Smooth muscle cell (in vitro differentiated cells): ENCODE results near the gene SLC10A4. TPM values are rescaled to one million over a fixed set of nuclear protein-coding genes. Genes with fewer than 3 reads are reported as not detected.
"Not testable (repeated sequence)": the region's sequence is repeated elsewhere in the genome, so short reads cannot be mapped to it uniquely, and the experiment has no call there.

Source experiments
- DNase-seq: peaks from one replicate; lab custom pipeline; 2025; ENCODE audit not compliant: unreplicated experiment; lab: John Stamatoyannopoulos, UW
- H2AFZ ChIP-seq: fragments of 200-600 bp; sonication (generic); 2 replicates; pipeline ENCODE4 v1.6.0; 2016; ENCODE audit warnings: antibody characterized with exemption, low read depth, mild to moderate bottlenecking
- H3F3A ChIP-seq: fragments of 200-600 bp; sonication (generic); 2 replicates; pipeline ENCODE4 v1.6.0; 2017; ENCODE audit warnings: antibody characterized with exemption, low read depth
- H3K27ac ChIP-seq: fragments of 200-600 bp; sonication (generic); 2 replicates; pipeline ENCODE4 v1.5.1; 2016; ENCODE audit warnings: low read depth, mild to moderate bottlenecking
- H3K27me3 ChIP-seq: fragments of 200-600 bp; sonication (generic); 2 replicates; pipeline ENCODE4 v1.6.1; 2016; ENCODE audit warnings: low read depth, mild to moderate bottlenecking
- H3K36me3 ChIP-seq: fragments of 200-600 bp; sonication (generic); 2 replicates; pipeline ENCODE4 v1.5.1; 2016; ENCODE audit warnings: low read depth
- H3K4me1 ChIP-seq: fragments of 200-600 bp; sonication (generic); 2 replicates; pipeline ENCODE4 v1.5.1; 2016; ENCODE audit warnings: low read depth
- H3K4me2 ChIP-seq: fragments of 200-600 bp; sonication (generic); 2 replicates; pipeline ENCODE4 v1.6.0; 2016; ENCODE audit warnings: mild to moderate bottlenecking
- H3K4me3 ChIP-seq: fragments of 200-600 bp; sonication (generic); 2 replicates; pipeline ENCODE4 v1.5.1; 2016; ENCODE audit warnings: mild to moderate bottlenecking
- H3K79me2 ChIP-seq: fragments of 200-600 bp; sonication (generic); 2 replicates; pipeline ENCODE4 v1.6.0; 2016; ENCODE audit warnings: low read depth, mild to moderate bottlenecking
- H3K9ac ChIP-seq: fragments of 200-600 bp; sonication (generic); 2 replicates; pipeline ENCODE4 v1.6.0; 2016; ENCODE audit warnings: low read depth
- H3K9me3 ChIP-seq: fragments of 200-600 bp; sonication (generic); replicated peaks from 2 replicates; pipeline ENCODE4 v1.5.1; 2016; ENCODE audit warnings: low read depth
- H4K20me1 ChIP-seq: fragments of 200-600 bp; sonication (generic); 2 replicates; pipeline ENCODE4 v1.6.0; 2016; ENCODE audit warnings: low read depth
- WGBS: methylation state at CpG from one replicate; pipeline ENCODE4 v1.1.7; 2016; ENCODE audit warnings: low lambda C conversion rate; 5-methylcytosine and 5-hydroxymethylcytosine counted together
- polyA plus RNA-seq: library from polyadenylated mRNA; unstranded; fragments of >200 nt; fragmentation: Nextera tagmentation; extraction: Ambion mirVana; gene quantifications from 2 replicates; pipeline ENCODE4 v1.2.1, GENCODE V29; 2016
- total RNA-seq: library from RNA; depleted of rRNA; stranded (reverse); fragments of >200 nt; gene quantifications from 2 replicates; pipeline ENCODE4 v1.2.3, GENCODE V29; 2014
- TF ChIP-seq, protein P1 (sequence below): fragments of 200-600 bp; sonication (generic); IDR thresholded peaks from 2 replicates; pipeline ENCODE4 v1.5.1; 2017; ENCODE audit warnings: borderline replicate concordance, mild to moderate bottlenecking, antibody characterized with exemption; ENCODE audit not compliant: insufficient read depth, poor library complexity, severe bottlenecking

The SLC10A4 gene
- total and polyA plus RNA-seq, 2 experiments from 2014 or later = 0.08 TPM; not detected in 1

DNA sequence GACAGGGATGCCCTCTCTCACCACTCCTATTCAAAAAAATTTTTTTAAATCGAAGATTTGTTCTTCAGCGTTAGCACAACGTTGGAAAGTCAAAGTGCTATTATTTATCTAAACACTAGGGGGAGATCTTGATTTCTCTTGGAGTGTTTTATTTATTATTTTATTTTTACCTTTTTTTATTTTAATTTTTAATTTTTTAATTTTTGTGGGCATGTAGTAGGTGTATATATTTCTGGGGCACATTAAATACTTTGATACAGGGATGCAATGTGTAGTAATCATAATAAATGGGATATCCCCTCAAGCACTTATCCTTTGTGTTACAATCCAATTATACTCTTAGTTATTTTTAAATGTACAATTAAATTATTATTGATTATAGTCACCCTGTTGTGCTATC, 37.4 kb upstream of the SLC10A4 start:
- Histone ChIP-seq H2AFZ (no peak overlapping the region), H3K4me2 (no peak overlapping the region), H3K4me3 (no peak overlapping the region), H3K9ac (no peak overlapping the region), H3K27ac (no peak overlapping the region), H3K4me1 (no peaks in the 10 kb centered on the region), H4K20me1 (no peaks in the 10 kb centered on the region), H3K36me3 (no peaks in the 10 kb centered on the region), H3K27me3 (no peaks in the 10 kb centered on the region), H3F3A (no peaks in the 10 kb centered on the region), H3K9me3 (no peaks in the 10 kb centered on the region), H3K79me2 (no peaks in the 10 kb centered on the region)
- 31% methylated on average over 3 of the region's 3 CpGs for WGBS
- TF ChIP-seq, protein P1, sequence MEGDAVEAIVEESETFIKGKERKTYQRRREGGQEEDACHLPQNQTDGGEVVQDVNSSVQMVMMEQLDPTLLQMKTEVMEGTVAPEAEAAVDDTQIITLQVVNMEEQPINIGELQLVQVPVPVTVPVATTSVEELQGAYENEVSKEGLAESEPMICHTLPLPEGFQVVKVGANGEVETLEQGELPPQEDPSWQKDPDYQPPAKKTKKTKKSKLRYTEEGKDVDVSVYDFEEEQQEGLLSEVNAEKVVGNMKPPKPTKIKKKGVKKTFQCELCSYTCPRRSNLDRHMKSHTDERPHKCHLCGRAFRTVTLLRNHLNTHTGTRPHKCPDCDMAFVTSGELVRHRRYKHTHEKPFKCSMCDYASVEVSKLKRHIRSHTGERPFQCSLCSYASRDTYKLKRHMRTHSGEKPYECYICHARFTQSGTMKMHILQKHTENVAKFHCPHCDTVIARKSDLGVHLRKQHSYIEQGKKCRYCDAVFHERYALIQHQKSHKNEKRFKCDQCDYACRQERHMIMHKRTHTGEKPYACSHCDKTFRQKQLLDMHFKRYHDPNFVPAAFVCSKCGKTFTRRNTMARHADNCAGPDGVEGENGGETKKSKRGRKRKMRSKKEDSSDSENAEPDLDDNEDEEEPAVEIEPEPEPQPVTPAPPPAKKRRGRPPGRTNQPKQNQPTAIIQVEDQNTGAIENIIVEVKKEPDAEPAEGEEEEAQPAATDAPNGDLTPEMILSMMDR = peak; percentile 59
- DNase-seq = no peak

DNA sequence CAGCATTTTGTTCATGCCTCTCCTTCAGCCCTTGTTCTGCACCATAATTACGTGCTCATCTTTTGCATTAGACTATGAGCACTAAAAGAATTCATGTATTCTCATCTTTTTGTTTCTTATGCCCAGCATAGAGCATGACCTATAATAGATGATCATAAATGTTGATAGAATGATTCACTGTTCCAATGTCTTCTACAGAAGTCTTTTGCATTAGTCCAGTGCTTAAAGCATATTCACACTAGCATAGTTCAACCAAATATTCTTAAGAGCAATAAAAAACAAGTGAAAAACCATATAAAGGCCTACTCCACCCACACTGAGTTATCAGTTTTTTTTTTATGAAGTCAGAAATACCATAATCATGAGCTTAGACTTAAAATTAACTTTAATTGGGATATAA, 36.5 kb upstream of the SLC10A4 start:
- Histone ChIP-seq H3K4me2 (no peak overlapping the region), H3K9ac (no peak overlapping the region), H3K79me2 (no peaks in the 10 kb centered on the region), H3F3A (no peaks in the 10 kb centered on the region), H3K27me3 (no peaks in the 10 kb centered on the region), H3K9me3 (no peaks in the 10 kb centered on the region), H3K36me3 (no peaks in the 10 kb centered on the region), H3K4me1 (no peaks in the 10 kb centered on the region), H2AFZ (no peak overlapping the region), H4K20me1 (no peaks in the 10 kb centered on the region), H3K4me3 (no peak overlapping the region), H3K27ac (no peak overlapping the region)
- 93% methylated on average over 1 of the region's 1 CpG for WGBS
- DNase-seq = no peak
- TF ChIP-seq, protein P1 = no peak

DNA sequence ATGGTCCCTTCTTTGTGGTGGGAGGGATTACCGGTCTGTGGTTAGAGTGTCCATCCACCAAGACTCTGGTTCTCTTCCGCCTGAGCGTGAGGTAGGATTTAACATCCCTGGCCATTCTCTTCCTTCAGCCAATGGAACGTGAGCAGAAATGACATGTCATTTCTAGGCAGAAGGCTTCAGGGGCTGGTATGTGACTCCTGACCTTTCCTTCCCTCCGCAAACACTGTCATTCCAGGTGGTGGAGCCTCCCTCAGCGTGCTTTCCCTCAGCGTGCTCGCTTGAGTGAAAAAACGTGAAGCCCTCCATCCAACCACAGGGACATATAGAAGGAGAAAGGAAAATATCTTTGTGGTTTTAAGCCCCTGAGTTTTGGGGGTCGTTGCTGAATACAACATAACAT, 34.0 kb upstream of the SLC10A4 start:
- Histone ChIP-seq H3K4me2 (no peak overlapping the region), H3K4me1 (no peaks in the 10 kb centered on the region), H4K20me1 (no peaks in the 10 kb centered on the region), H3K9ac (no peak overlapping the region), H3F3A (no peaks in the 10 kb centered on the region), H3K27me3 (no peaks in the 10 kb centered on the region), H3K36me3 (no peaks in the 10 kb centered on the region), H3K79me2 (no peaks in the 10 kb centered on the region), H3K4me3 (no peak overlapping the region), H2AFZ (no peak overlapping the region), H3K27ac (no peak overlapping the region), H3K9me3 (no peaks in the 10 kb centered on the region)
- no peak for DNase-seq
- WGBS = 87% methylated on average over 10 of the region's 10 CpGs
- TF ChIP-seq, protein P1 = no peak

DNA sequence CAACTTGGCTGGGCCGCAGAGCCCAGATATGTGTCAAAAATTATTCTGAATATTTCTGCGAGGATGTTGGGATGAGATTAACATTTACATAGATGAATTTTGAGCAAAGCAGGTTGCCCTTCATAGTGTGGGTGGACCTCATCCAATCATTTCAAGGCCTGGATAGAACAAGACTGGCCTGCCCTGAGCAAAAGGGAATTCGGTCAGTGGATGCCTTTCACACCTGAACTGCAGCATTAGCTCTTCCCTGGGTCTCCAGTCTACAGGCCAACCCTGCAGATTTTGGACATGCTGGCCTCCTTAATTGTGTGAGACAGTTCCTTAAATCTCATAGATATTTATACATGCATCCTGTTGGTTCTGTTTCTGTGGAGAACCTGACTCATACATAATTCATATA, 32.4 kb upstream of the SLC10A4 start:
- Histone ChIP-seq H3K4me1 (no peaks in the 10 kb centered on the region), H2AFZ (no peak overlapping the region)

DNA sequence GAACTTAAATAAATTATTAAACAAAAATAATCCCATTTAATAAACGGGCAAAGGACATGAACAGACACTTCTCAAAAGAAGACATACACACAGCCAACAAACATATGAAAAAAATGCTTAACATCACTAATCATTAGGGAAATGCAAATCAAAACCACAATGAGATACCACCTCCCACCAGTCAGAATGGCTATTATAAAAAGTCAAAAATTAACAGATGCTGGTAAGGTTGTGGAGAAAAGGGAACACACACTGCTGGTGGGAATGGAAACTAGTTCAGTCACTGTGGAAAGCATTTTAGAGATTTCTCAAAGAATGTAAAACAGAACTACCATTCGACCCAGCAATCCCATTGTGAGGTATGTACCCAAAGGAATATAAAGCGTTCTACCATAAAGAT, 31.5 kb upstream of the SLC10A4 start:
- not testable (repeated sequence) for H3K27me3 ChIP-seq, H3K9ac ChIP-seq, H3K4me3 ChIP-seq, H3K9me3 ChIP-seq, H3K4me1 ChIP-seq, H3K79me2 ChIP-seq, H3F3A ChIP-seq, H4K20me1 ChIP-seq, DNase-seq, H2AFZ ChIP-seq, H3K27ac ChIP-seq, H3K36me3 ChIP-seq, H3K4me2 ChIP-seq
- WGBS = 90% methylated on average over 3 of the region's 3 CpGs

More for the DNA sequence above, 32.4 kb upstream of the SLC10A4 start:
- Histone ChIP-seq H3F3A (no peaks in the 10 kb centered on the region), H3K27ac (no peak overlapping the region), H3K27me3 (peaks cover under 1% of the 10 kb centered on the region), H3K9me3 (no peaks in the 10 kb centered on the region), H3K36me3 (no peaks in the 10 kb centered on the region), H3K4me2 (no peak overlapping the region), H3K4me3 (no peak overlapping the region), H4K20me1 (no peaks in the 10 kb centered on the region), H3K79me2 (no peaks in the 10 kb centered on the region), H3K9ac (no peak overlapping the region)
- 97% methylated on average over 3 of the region's 3 CpGs for WGBS
- TF ChIP-seq, protein P1 = no peak
- no peak for DNase-seq
